ENCODE results near the gene TRNAU1AP.

Gene TRNAU1AP

DNA sequence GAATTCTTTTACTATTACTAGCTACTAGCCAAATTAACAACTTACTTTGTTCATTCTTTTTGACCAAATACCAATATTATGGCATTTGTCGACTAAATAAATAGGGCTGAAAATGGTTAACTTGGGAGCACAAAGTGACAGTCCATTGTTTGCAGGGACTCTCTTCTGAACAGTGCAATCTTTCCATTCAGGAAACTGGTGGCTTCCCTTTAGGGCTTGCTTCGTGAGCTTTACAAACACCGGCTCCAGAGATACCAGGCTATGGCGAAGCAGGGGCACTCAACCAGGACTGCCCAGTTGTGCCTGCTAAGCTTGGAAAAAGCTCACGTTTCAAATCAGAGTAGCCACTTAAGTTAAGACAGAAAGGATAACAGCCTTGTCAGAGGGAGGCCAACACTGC, 51.5 kb downstream of the TRNAU1AP start:
- in situ Hi-C loops (cut with MboI; ENCODE audit: low sequenced_read_pairs): loop anchor here (10.0 kb wide), 1 partner anchor 200 kb away; no protein-coding TSS in a partner anchor

DNA sequence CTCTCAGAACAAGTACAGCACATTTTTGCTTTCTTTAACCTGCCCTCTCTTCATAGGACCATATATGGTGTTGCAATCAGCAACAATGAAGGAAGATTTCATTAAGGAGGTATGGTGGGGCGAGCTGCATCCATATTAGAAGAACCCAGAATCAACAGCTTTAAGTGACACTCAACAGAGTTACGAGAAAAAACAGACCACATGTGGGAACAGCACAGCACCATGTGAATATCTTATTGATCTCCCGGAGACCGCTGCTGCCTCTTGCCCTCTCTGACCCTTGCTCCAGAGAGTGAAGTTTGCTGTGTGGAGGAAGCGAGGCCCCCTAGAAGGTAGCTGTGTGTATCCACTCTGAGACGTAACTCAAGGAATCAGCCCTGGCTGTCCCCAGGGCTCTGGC, 52.1 kb downstream of the TRNAU1AP start:
- in situ Hi-C loops (cut with MboI; ENCODE audit: low sequenced_read_pairs): loop anchor here (10.0 kb wide), 1 partner anchor 200 kb away; no protein-coding TSS in a partner anchor

DNA sequence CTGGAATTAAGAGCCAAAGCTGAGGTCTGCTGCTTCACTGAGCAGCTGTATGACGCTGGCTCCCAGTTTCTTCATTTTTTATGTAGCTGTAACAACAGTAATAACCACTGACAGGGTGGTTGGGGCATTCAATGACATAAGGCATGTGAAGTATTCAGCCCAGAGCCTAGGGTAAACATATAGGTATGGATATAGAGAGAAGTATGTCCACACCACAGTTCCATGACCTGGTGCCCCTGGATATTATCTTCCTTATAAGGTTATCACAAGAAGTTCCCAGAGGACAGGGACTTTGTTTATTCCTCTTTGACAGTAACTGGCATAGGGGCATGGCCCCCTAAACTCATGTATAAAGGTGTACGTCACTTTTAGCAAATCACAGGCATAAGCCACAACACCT, 53.9 kb downstream of the TRNAU1AP start:
- in situ Hi-C loops (cut with MboI; ENCODE audit: low sequenced_read_pairs): loop anchor here (10.0 kb wide), 1 partner anchor 202 kb away; no protein-coding TSS in a partner anchor

DNA sequence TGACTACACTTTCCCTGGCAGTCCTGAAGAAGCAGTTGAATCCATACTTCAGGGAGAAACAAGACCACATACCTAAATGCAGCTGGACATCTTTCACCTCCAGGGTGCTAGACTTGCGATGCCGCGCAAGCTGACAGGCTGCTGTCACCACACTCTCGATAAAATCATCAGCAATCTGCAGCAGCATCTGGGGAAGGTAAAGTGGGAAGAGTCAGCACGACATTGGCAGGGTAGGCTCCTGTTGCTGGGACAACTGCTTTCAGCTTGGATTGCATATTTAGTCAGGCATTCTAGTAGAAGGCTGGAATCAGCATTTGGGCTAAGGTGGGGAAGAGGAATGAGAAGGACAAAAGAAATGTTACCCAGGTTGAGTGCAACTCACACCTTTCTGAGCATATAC, 60.3 kb downstream of the TRNAU1AP start:
- in situ Hi-C loops (cut with MboI; ENCODE audit: low sequenced_read_pairs): no loop called here
